HG03108 (cell line): ENCODE data around the gene C12orf76.
"Not testable (repeated sequence)": the region's sequence is repeated elsewhere in the genome, so short reads cannot be mapped to it uniquely, and the experiment has no call there.

Experiments
- ATAC-seq: cut with Tn5 transposase; IDR thresholded peaks from one replicate; pipeline ENCODE4 v1.9.1; 2021; ENCODE audit warnings: moderate library complexity; ENCODE audit not compliant: unreplicated experiment

Gene C12orf76, protein sequence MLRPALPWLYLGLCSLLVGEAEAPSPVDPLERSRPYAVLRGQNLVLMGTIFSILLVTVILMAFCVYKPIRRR

DNA sequence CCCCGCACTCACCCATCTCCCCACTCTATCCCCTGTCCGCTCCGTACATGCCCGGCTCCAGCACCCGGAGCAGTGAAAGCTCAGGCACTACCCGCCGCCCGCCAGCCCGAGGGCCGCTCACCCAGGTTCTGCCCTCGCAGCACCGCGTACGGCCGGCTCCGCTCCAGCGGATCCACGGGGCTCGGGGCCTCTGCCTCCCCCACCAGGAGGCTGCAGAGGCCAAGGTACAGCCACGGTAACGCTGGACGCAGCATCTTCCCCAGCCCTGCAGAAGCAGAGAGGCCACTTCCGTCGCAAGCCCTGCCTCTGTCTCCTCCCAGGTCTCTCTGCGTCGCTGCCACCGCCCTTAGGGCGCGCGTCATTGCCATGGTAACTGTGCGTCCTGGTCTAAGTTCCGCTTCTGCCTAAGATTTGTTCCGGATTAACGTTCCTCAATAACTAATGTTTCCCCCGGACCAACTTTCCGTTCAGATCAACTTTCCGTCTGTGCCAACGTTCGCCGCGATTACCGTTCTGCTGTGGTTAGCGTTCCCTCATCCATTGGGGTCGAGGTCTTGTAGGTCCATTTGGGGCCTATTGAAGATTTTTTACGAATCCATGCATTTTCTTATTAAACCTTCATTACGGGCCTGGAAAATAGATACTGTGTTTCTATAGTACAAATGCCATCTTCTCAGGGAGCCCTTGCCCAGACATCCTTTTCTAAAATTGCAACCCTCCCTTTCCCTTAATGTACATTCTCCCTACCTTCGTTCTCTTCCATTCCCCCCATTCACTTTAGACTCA lies at the start of gene C12orf76:
TSS of gene C12orf76 (minus strand) at position 281 of the 786 bp plus-strand sequence. CDS start at position 254, 27 bp downstream.
- ATAC-seq: peak; percentile 99

GRCh38 chr12:110093631-110094311 lies 45.4 kb upstream of the C12orf76 start:
- no peak for ATAC-seq

DNA sequence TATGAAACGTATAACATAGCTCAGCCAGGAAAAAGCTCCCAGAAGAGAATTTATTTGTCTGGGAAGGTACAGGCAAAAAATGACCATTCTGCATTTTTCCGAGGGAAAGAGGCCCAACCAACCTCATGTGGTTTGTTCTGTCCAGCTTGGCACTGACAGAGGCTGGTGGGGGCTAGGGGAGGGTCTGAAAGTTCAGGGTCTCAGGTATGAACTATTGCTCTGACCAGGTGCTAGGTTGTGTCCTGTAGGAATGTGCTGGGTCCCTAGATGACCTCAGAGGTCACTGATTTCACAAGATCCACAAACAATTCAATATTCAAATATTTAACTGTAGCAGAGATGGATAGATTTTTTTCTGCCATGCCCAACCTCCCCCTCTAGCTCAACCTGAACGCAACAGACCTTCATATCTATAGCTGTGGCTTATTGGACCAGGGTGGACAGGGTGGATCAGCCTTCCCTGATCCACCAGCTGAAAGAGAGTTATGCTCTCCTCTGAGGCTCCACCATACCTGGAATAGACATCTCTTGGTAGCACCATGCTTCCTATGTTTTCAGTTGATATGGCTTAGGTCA lies 42.9 kb upstream of the C12orf76 start:
- ATAC-seq: no peak

GRCh38 chr12:110090266-110091135 lies 42.2 kb upstream of the C12orf76 start:
- no peak for ATAC-seq

GRCh38 chr12:110088936-110089335 lies 40.6 kb upstream of the C12orf76 start:
- ATAC-seq: no peak

GRCh38 chr12:110088216-110088615 lies 39.9 kb upstream of the C12orf76 start:
- ATAC-seq: not testable (repeated sequence)

- no peak for ATAC-seq
These were observed 36.1 kb upstream of the C12orf76 start for GRCh38 chr12:110084314-110085015.

- ATAC-seq: no peak
These were observed 32.1 kb upstream of the C12orf76 start for GRCh38 chr12:110080410-110080809.

DNA sequence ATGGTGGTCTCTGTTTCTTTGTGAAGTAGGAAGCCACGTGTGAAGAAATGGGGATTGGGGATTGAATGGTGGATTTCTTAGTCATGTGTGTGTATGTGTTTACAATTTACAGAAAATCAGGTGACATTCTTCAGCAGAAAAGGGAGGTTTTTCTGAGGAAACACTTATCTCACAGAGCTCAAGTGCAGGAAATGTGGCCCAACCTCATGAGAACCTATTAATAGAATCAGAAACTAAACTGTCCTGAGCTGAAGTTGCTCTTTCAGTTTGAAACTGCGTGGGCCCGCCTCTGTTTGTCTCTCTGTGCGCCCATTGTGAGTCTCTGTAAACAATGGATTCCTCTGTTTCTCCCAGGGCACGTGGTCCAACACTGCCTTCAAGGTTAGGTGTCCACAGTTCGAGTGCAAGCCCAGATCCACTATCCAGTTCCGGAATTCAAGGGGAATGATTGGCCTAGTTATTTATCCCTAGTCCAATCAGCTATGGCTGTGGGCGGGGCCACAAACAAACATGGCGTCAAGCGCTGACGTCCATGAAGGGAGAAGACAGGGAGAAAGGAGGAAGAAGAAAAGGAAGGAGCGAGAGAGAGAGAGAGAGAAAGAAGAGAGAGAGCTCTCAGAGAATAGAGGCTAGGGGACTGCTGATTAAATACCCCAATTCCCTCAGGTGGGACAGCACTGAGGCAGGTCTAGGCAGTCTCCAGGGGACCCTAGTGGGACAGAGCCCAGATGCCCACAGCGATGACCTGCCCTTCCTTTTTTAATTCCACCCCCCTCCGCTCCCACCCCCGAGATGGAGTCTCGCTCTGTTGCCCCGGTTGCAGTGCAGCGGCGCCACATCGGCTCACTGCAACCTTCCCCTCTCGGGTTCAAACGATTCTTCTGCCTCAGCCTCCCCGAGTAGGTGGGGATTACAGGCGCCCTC lies 31.4 kb upstream of the C12orf76 start:
- ATAC-seq: peak; percentile 85

GRCh38 chr12:110077800-110078199 lies 29.5 kb upstream of the C12orf76 start:
- no peak for ATAC-seq

DNA sequence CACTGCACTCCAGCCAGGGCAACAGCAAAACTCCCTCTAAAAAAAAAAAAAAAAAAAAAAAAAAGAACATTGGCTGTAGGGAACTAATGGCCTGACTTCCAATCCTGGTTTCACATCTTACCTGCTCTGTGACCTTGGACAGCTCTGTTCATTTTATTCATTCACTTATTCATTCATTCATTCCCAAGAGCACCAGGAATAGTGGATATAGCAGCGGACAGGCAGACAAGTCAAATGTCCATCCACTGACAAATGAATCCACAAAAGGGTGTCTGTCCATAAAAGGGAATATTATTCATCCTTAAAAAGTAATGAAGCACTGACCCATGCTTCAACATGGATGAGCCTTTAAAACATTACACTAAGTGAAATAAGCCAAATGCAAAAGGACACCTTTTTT lies 27.6 kb upstream of the C12orf76 start:
- ATAC-seq: no peak

- ATAC-seq: no peak
These were observed 25.8 kb upstream of the C12orf76 start for GRCh38 chr12:110074089-110074488.

GRCh38 chr12:110073049-110073831 lies 24.9 kb upstream of the C12orf76 start:
- ATAC-seq: no peak

DNA sequence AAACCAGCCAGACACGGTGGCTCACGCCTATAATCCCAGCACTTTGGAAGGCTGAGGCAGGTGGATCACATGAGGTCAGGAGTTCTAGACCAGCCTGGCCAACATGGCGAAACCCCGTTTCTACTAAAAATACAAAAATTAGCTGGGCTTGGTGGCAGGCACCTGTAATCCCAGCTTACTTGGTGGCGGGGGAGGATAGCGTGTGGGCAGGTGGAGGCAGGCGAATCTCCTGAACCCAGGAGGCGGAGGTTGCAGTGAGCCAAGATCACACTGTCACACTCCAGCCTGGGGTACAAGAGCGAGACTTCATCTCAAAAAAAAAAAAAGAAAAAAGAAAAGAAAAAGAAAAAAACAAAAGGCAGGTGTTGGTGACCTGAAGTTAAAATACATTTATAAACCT lies 24.3 kb upstream of the C12orf76 start:
- ATAC-seq: not testable (repeated sequence)

DNA sequence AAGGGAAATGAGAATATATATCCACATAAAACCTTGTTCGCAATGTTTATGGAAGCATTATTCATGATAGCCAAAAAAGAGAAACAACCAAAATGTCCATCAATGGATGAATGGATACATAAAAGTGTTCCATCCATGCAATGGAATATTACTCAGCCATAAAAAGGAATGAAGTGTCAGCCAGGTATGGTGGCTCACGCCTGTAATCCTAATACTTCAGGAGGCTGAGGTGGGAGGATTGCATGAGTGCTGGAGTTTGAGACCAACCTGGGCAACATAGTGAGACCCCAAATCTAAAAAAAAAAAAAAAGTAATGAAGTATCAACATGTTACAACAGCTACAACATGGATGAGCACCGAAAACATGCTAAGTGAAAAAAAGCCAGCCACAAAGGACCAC lies 23.6 kb upstream of the C12orf76 start:
- no peak for ATAC-seq

DNA sequence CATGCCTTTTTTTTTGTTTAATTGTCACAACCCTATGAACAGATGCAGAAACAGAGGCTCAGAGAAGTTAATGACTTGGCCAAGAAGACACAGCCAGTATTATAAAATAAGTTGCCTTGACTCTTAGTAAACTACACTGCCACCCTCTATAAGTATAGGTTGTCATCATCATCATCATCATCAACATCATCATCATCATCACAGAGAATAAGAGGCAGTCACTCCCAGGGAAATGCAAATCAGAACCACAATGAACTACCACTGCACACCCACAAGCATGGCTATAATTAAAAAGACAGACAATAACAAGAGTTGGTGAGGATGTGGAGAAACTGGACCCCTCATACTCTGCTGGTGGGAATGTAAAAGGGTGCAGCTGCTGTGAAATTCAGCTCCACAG lies 23.2 kb upstream of the C12orf76 start:
- no peak for ATAC-seq

DNA sequence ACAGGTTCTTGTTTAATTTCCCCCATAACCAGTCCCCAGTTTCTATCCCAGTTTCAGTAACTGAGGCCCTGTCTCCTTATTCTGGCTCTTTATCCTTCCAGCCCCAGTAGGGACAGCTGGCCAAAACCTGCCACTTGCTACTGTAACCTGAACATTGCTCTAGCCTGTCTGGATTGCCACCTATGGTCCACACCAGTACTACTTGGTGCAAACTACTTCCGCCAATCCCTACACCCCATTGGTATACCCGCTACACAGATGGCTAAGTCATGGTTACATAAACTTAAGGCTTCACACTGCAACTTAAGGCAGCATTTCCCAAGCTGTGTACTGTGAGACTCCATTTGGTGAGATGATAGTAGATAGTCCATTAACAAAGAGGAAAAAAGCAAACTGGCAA lies 20.3 kb upstream of the C12orf76 start:
- no peak for ATAC-seq

DNA sequence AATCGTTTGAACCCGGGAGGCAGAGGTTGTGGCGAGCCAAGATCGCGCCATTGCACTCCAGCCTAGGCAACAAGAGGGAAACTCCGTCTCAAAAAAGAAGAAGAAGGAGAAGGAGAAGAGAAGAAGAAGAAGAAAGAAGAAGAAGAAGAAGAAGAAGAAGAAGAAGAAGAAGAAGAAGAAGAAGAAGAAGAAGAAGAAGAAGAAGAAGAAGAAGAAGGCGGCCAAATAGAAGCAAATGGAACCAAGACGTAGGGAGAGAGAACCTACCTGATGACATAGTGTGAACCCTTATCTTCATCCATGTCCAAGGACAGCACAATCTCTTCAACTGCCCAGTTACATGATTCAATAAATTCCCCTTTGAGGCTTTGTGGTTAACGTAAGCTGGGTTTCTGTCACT lies 19.8 kb upstream of the C12orf76 start:
- ATAC-seq: not testable (repeated sequence)
